ENCODE results near the gene CCL1.

GRCh38 chr17:34397265-34397664, 34.2 kb upstream of the CCL1 start:
- no peak for TF ChIP-seq ZBTB33 (IDR thresholded peaks at IDR 0.05)
- no peak for TF ChIP-seq RAD21 (IDR thresholded peaks at IDR 0.05)
- TF ChIP-seq TAF1 (conservative IDR thresholded peaks at IDR 0.05), result no peak
- no peak for TF ChIP-seq CTCF (IDR thresholded peaks at IDR 0.05; ENCODE audit: low read depth, low read length, missing input control)
- TF ChIP-seq MAX (IDR thresholded peaks at IDR 0.05), result no peak
- TF ChIP-seq REST (IDR thresholded peaks at IDR 0.05), result no peak
- no peak for TF ChIP-seq SP1 (IDR thresholded peaks at IDR 0.05)
